CD14-positive monocyte (primary cell): ENCODE data around the gene KCNQ1. TPM values are rescaled to one million over a fixed set of nuclear protein-coding genes. Genes with fewer than 3 reads are reported as not detected.

Experiments
- DNase-seq, 3 donors: peaks; one replicate each; pipeline ENCODE4 v3.0.0-alpha.2; 2011 to 2022
- H2AFZ ChIP-seq: 2 replicates; pipeline ENCODE4 v1.6.0; 2012; ENCODE audit warnings: mild to moderate bottlenecking, low read depth, low read length, inconsistent platforms; ENCODE audit not compliant: insufficient read depth, poor library complexity, severe bottlenecking
- H3K27ac ChIP-seq, 2 donors: 1 replicate in 1 of 2; 2 replicates in 1 of 2; pipeline ENCODE4 v1.5.1; 2012 to 2013; ENCODE audit warnings: low read length in 2 of 2, control low read depth in 1 of 2, inconsistent platforms in 1 of 2, low read depth in 1 of 2, mild to moderate bottlenecking in 1 of 2
- H3K27me3 ChIP-seq, 2 donors: one replicate each; pipeline versions ENCODE4 v1.6.0 to v1.6.1; 2011 to 2013; ENCODE audit warnings: low read length in 2 of 2; ENCODE audit not compliant: control insufficient read depth in 2 of 2, insufficient read depth in 2 of 2
- H3K36me3 ChIP-seq, 2 donors: replicated peaks in 1 of 2; 1 replicate in 1 of 2; 2 replicates in 1 of 2; pipeline versions ENCODE4 v1.5.1 to v1.6.1; 2012 to 2013; ENCODE audit warnings: low read length in 2 of 2, control low read depth in 1 of 2, inconsistent platforms in 1 of 2, mild to moderate bottlenecking in 1 of 2; ENCODE audit not compliant: insufficient read depth in 2 of 2, control insufficient read depth in 1 of 2
- H3K4me1 ChIP-seq, 2 donors: 1 replicate in 1 of 2; 2 replicates in 1 of 2; pipeline versions ENCODE4 v1.5.1 to v1.6.1; 2012 to 2013; ENCODE audit warnings: low read length in 2 of 2, control low read depth in 1 of 2, inconsistent platforms in 1 of 2, mild to moderate bottlenecking in 1 of 2, moderate library complexity in 1 of 2; ENCODE audit not compliant: insufficient read depth in 2 of 2, control insufficient read depth in 1 of 2
- H3K4me2 ChIP-seq: replicated peaks from 2 replicates; pipeline ENCODE3; 2012; ENCODE audit warnings: low read length, moderate library complexity, mild to moderate bottlenecking; ENCODE audit not compliant: poor library complexity, severe bottlenecking; ENCODE audit errors: extremely low read depth
- H3K4me3 ChIP-seq, 3 experiments: fragments of 200-600 bp in 1 of 3; sonication (generic) in 1 of 3; replicated peaks in 1 of 3; 1 replicate in 2 of 3; 2 replicates in 1 of 3; pipeline ENCODE4 v1.5.1; 2011 to 2013; ENCODE audit warnings: low read length in 3 of 3, mild to moderate bottlenecking in 3 of 3, control low read depth in 2 of 3, low read depth in 2 of 3, inconsistent platforms in 1 of 3, moderate library complexity in 1 of 3
- H3K79me2 ChIP-seq: 2 replicates; pipeline ENCODE4 v1.6.0; 2012; ENCODE audit warnings: mild to moderate bottlenecking, control low read depth, inconsistent platforms, low read length, moderate library complexity; ENCODE audit not compliant: insufficient read depth
- H3K9ac ChIP-seq: 2 replicates; pipeline ENCODE4 v1.6.0; 2017; ENCODE audit warnings: low read length, mild to moderate bottlenecking; ENCODE audit not compliant: insufficient read depth, poor library complexity, severe bottlenecking
- H3K9me3 ChIP-seq, 2 donors: replicated peaks in 1 of 2; 1 replicate in 1 of 2; 2 replicates in 1 of 2; pipeline versions ENCODE4 v1.5.1 to v1.6.1; 2012 to 2013; ENCODE audit warnings: low read length in 2 of 2, control low read depth in 1 of 2; ENCODE audit not compliant: control insufficient read depth in 1 of 2, insufficient read depth in 1 of 2
- H4K20me1 ChIP-seq: 2 replicates; pipeline ENCODE4 v1.6.0; 2012; ENCODE audit warnings: mild to moderate bottlenecking, low read length, control low read depth, moderate library complexity; ENCODE audit not compliant: insufficient read depth
- H3K27ac Mint-ChIP-seq, 7 donors: one replicate each; pipeline ENCODE4 v1.8.0; 2020; ENCODE audit warnings: mild to moderate bottlenecking in 7 of 7, mixed read lengths in 7 of 7, moderate library complexity in 6 of 7, inconsistent platforms in 2 of 7
- H3K27me3 Mint-ChIP-seq, 3 donors: one replicate each; pipeline ENCODE4 v1.8.0; 2021 to 2022; ENCODE audit warnings: low read depth in 3 of 3, mild to moderate bottlenecking in 3 of 3, mixed read lengths in 3 of 3, moderate library complexity in 3 of 3, inconsistent platforms in 1 of 3
- H3K36me3 Mint-ChIP-seq, 2 donors: one replicate each; pipeline ENCODE4 v1.8.0; 2020; ENCODE audit warnings: mixed read lengths in 2 of 2, inconsistent platforms in 1 of 2, mild to moderate bottlenecking in 1 of 2
- H3K4me1 Mint-ChIP-seq: one replicate; pipeline ENCODE4 v1.8.0; 2020; ENCODE audit warnings: mild to moderate bottlenecking, mixed read lengths
- H3K4me3 Mint-ChIP-seq, 2 donors: one replicate each; pipeline ENCODE4 v1.8.0; 2020; ENCODE audit warnings: mild to moderate bottlenecking in 2 of 2, mixed read lengths in 2 of 2, moderate library complexity in 1 of 2
- H3K9me3 Mint-ChIP-seq, 7 donors: one replicate each; pipeline ENCODE4 v1.8.0; 2020 to 2022; ENCODE audit warnings: mixed read lengths in 7 of 7, mild to moderate bottlenecking in 6 of 7, moderate library complexity in 6 of 7, inconsistent platforms in 2 of 7
- CTCF ChIP-seq: fragments of 200-600 bp; IDR thresholded peaks from one replicate; pipeline ENCODE4 v1.8.0; 2022; ENCODE audit warnings: antibody characterized with exemption, mild to moderate bottlenecking
- WGBS: methylation state at CpG from one replicate; pipeline ENCODE4 v1.1.5; 2013; ENCODE audit warnings: missing lambda C conversion rate; ENCODE audit not compliant: insufficient coverage; 5-methylcytosine and 5-hydroxymethylcytosine counted together
- intact Hi-C, 2 donors: fragments of 100-400 bp; cut with micrococcal nuclease; formaldehyde crosslinking; loops; one replicate each; pipeline versions ENCODE4 v1.15.0 to v1.15.1; 2023
- polyA plus RNA-seq, 3 donors: library from polyadenylated mRNA; depleted of rRNA in 1 of 3; unstranded in 2 of 3; stranded (reverse) in 1 of 3; fragments of 300-500 nt in 2 of 3; fragments of >200 nt in 1 of 3; fragmentation: Illumina TruSeq in 2 of 3; gene quantifications; 1 replicate in 2 of 3; 2 replicates in 1 of 3; pipeline ENCODE4 v1.2.3, GENCODE V29; 2012 to 2021

Gene KCNQ1
- polyA plus RNA-seq, 3 donors, result 14.9 to 31.8 (median 21.6) TPM

GRCh38 chr11:2853401-2853800 is 408.6 kb downstream of the KCNQ1 start:
- intact Hi-C loops, result no loop called here

DNA sequence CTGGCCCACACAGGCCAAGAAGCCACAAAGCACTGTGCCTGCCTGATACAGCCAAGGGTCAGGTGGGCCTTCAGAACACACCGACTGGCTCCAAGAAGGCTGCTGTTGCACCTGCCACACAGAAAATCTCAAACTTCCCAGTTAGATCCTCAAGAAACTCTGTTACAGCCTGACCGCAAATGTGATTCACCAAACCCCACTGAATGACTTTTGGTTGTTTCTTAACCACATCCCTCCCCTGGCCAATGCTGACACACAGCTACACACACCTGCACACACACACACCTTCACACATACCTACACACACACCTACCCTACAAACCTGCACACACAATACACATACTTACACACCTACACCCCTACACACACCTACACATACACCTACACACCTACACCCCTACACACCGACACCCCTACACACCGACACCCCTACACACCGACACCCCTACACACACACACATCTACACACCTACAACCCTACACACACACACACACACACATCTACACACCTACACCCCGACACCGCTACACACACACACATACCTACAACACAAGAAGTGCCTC is 409.3 kb downstream of the KCNQ1 start:
- no peak overlapping the region for H2AFZ ChIP-seq
- no peak overlapping the region for H3K27ac ChIP-seq
- no peaks in the 10 kb centered on the region for H4K20me1 ChIP-seq
- intact Hi-C loops, result no loop called here
- no peak for DNase-seq
- Mint-ChIP-seq H3K4me1 (no peaks in the 10 kb centered on the region), H3K9me3 (peaks cover 0 to 6% (median 0%) of the 10 kb centered on the region in 7 donors), H3K27ac (no peak overlapping the region), H3K27me3 (peaks cover 0 to 5% (median 5%) of the 10 kb centered on the region in 3 donors), H3K4me3 (no peak overlapping the region), H3K36me3 (peaks cover 0 to under 1% of the 10 kb centered on the region in 2 donors)
- H3K9me3 ChIP-seq, result no peaks in the 10 kb centered on the region
- no peak for TF ChIP-seq CTCF
- WGBS, result 98% methylated on average over 4 of the region's 7 CpGs
- no peak overlapping the region for H3K4me3 ChIP-seq
- no peaks in the 10 kb centered on the region for H3K27me3 ChIP-seq
- no peaks in the 10 kb centered on the region for H3K4me1 ChIP-seq
- no peak overlapping the region for H3K4me2 ChIP-seq
- H3K9ac ChIP-seq, result no peak overlapping the region
- H3K36me3 ChIP-seq, result no peaks in the 10 kb centered on the region
- no peaks in the 10 kb centered on the region for H3K79me2 ChIP-seq

More at GRCh38 chr11:2853401-2853800, 408.6 kb downstream of the KCNQ1 start:
- Histone ChIP-seq H3K9ac (no peak overlapping the region), H3K79me2 (no peaks in the 10 kb centered on the region), H3K27ac (no peak overlapping the region), H3K4me2 (no peak overlapping the region), H3K27me3 (no peaks in the 10 kb centered on the region), H3K36me3 (peaks cover 0 to 3% of the 10 kb centered on the region in 2 donors), H2AFZ (no peak overlapping the region), H3K9me3 (no peaks in the 10 kb centered on the region), H3K4me3 (no peak overlapping the region), H4K20me1 (no peaks in the 10 kb centered on the region), H3K4me1 (no peaks in the 10 kb centered on the region)
- no peak for TF ChIP-seq CTCF
- H3K4me3 Mint-ChIP-seq, result no peak overlapping the region
- DNase-seq, result no peak
- H3K27me3 Mint-ChIP-seq, result peaks cover 0 to 5% (median 4%) of the 10 kb centered on the region in 3 donors
- H3K9me3 Mint-ChIP-seq, result peaks cover 0 to 6% (median 0%) of the 10 kb centered on the region in 7 donors
- no peaks in the 10 kb centered on the region for H3K4me1 Mint-ChIP-seq
- peaks cover 0 to 5% of the 10 kb centered on the region in 2 donors for H3K36me3 Mint-ChIP-seq
- no peak overlapping the region for H3K27ac Mint-ChIP-seq
- 98% methylated on average over 12 of the region's 12 CpGs for WGBS
